Measurements from ENCODE around the gene NAP1L5.

DNA sequence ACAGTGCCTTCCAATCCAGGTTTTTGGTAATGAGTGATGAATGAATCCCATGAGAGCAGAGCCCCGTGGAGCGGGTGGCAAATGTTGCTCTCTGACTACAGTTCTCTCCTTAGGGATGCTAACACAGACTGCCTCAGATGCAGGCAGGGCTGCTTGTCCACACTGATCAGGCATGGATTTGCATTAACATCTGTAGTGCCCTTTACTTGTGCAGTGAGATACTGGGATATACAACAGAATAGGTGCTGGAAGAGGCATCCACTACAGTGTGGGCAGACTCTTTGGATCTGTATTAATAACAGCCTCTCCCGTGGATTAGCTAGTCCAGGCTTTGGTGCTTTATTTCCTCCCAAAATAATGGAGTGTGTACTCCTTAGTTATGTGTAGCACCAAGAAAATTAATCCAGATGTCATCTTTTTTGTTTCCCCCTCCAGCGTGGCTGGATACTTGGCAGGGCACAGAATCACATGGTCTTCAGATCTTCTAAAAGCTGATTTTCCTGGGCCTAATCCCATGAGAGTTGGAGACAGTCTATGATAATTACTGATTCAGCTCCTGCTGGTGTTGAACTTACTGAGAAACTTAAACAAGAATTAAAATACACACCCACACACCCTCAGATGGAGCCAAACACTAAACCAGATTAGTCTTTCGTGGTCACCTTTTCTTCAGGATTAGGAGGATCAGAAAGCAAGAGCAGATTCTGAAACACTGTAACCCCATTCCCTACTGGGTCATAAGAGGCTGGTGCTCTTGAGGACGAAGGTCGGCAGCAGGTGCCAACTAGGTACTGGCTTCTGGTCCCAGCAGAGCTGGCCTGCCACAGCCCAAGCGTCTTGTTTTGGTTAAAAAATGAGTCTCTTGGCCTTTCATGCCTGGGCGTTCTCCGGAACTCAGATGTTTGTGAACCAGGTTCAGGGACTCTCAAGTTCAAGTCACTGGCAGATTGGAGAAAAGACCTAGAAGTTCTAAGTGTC lies 23.1 kb upstream of the NAP1L5 start:
- TF ChIP-seq CTCF (IDR thresholded peaks at IDR 0.05; ENCODE audit: insufficient read depth, low read depth, low read length) (no peak), EZH2 (IDR thresholded peaks at IDR 0.05; ENCODE audit: insufficient read depth, low read length) (no peak)

Data from astrocyte (in vitro differentiated cells and primary cell).